Measurements from ENCODE around the gene COL6A3.
"Not testable (repeated sequence)": the region's sequence is repeated elsewhere in the genome, so short reads cannot be mapped to it uniquely, and the experiment has no call there.

COL6A3 gene

GRCh38 chr2:237411683-237412423, 2.1 kb downstream of the COL6A3 start:
- no peak for DNase-seq

GRCh38 chr2:237411092-237411601, 2.8 kb downstream of the COL6A3 start:
- DNase-seq = no peak

- DNase-seq = not testable (repeated sequence)
Observed at GRCh38 chr2:237409263-237409662, 4.7 kb downstream of the COL6A3 start.

GRCh38 chr2:237408335-237409000, 5.5 kb downstream of the COL6A3 start:
- no peak for DNase-seq

GRCh38 chr2:237407700-237408099, 6.3 kb downstream of the COL6A3 start:
- no peak for DNase-seq

GRCh38 chr2:237406371-237406895, 7.5 kb downstream of the COL6A3 start:
- DNase-seq = no peak

GRCh38 chr2:237405605-237406004, 8.4 kb downstream of the COL6A3 start:
- no peak for DNase-seq

- DNase-seq = no peak
Observed at GRCh38 chr2:237405006-237405559, 8.9 kb downstream of the COL6A3 start.

GRCh38 chr2:237404413-237404812, 9.6 kb downstream of the COL6A3 start:
- no peak for DNase-seq

GRCh38 chr2:237403024-237403882, 10.7 kb downstream of the COL6A3 start:
- no peak for DNase-seq

- DNase-seq = no peak
Observed at GRCh38 chr2:237400199-237400598, 13.8 kb downstream of the COL6A3 start.

- no peak for DNase-seq
Observed at GRCh38 chr2:237397072-237397471, 16.9 kb downstream of the COL6A3 start.

- no peak for DNase-seq
Observed at GRCh38 chr2:237393523-237393922, 20.4 kb downstream of the COL6A3 start.

- DNase-seq = no peak
Observed at GRCh38 chr2:237392186-237392585, 21.8 kb downstream of the COL6A3 start.

- no peak for DNase-seq
Observed at GRCh38 chr2:237391140-237391539, 22.8 kb downstream of the COL6A3 start.

GRCh38 chr2:237390235-237390634, 23.7 kb downstream of the COL6A3 start:
- no peak for DNase-seq

- no peak for DNase-seq
Observed at GRCh38 chr2:237389831-237390230, 24.1 kb downstream of the COL6A3 start.

- DNase-seq = no peak
Observed at GRCh38 chr2:237388036-237388435, 25.9 kb downstream of the COL6A3 start.

GRCh38 chr2:237384672-237385020, 29.3 kb downstream of the COL6A3 start:
- DNase-seq = no peak

GRCh38 chr2:237383991-237384671, 29.8 kb downstream of the COL6A3 start:
- no peak for DNase-seq

- DNase-seq = no peak
Observed at GRCh38 chr2:237380768-237381167, 33.2 kb downstream of the COL6A3 start.

GRCh38 chr2:237379636-237380035, 34.3 kb downstream of the COL6A3 start:
- no peak for DNase-seq

Measured in stimulated activated CD4-positive, alpha-beta T cell treated with anti-CD3 and anti-CD28 coated beads, Interleukin-4, amount 100 ng/mL, for 24 hours (primary cell).